ENCODE results near the gene PPIL6.

GRCh38 chr6:109428889-109429477, 11.4 kb downstream of the PPIL6 start:
- TF ChIP-seq TSHZ2 (CRISPR knock-in tag; IDR thresholded peaks at IDR 0.05), result no peak
- TF ChIP-seq OSR1 (CRISPR knock-in tag; IDR thresholded peaks at IDR 0.05), result no peak
